ENCODE measurements around the gene TCEAL3. TPM values are rescaled to one million over a fixed set of nuclear protein-coding genes. Genes with fewer than 3 reads are reported as not detected.
"Not testable (repeated sequence)": the region's sequence is repeated elsewhere in the genome, so short reads cannot be mapped to it uniquely, and the experiment has no call there.

Gene TCEAL3
- total RNA-seq, 1 donor from 2014 or later, result 2.6 TPM

DNA sequence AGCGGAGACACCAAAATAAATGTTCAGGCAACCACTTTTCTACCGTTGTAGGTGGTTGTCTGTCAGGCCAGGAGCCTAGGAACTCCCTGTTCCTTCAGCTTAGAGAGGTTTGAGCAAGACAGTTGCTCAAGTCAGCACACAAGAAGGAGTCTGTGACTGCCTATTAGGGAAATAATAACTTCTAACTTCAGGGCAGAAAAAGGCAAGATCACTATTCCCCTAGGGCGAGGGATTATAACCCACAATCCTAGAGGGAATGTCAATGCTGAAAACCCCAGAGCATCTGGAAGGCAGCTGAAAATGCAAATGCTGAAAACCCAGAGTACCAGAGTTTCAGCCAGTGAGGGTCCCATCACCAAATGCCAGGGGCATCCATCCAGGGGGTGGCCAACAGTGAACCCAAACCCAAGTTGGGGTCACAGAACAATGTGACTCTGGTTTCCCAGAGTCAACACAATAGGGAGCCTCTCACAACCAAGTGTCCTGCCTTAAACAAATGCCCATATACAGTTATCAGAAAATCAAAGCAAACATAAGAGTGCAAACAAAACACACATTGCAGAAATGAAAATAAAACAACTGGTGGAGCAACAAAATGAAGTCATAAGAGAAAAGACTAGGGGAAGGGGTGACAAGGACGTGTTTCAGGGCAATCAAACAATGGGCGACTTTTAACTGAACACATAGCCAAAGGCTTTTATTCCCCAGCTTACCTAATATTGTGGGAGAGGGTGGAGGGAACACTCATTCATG is 51.1 kb downstream of the TCEAL3 start:
- H3K27ac ChIP-seq (ENCODE audit: low read depth, low read length), result no peak overlapping the region
- no peak overlapping the region for H3K4me3 ChIP-seq (ENCODE audit: low read length in 3 of 3)
- no peak overlapping the region for H3K9ac ChIP-seq (ENCODE audit: low read depth in 1 of 3, low read length in 3 of 3)
- no peaks in the 10 kb centered on the region for H3K4me1 ChIP-seq (ENCODE audit: control insufficient read depth in 3 of 3, insufficient read depth in 3 of 3, low read length in 3 of 3)
- H3K36me3 ChIP-seq (ENCODE audit: control insufficient read depth in 3 of 3, insufficient read depth in 3 of 3, low read length in 3 of 3), result no peaks in the 10 kb centered on the region
- H3K27me3 ChIP-seq (ENCODE audit: control insufficient read depth in 3 of 3, insufficient read depth in 3 of 3, low read length in 3 of 3), result peaks cover 1 to 9% (median 3%) of the 10 kb centered on the region in 3 donors
- no peaks in the 10 kb centered on the region for H3K9me3 ChIP-seq (ENCODE audit: control insufficient read depth in 3 of 3, low read length in 3 of 3)

DNA sequence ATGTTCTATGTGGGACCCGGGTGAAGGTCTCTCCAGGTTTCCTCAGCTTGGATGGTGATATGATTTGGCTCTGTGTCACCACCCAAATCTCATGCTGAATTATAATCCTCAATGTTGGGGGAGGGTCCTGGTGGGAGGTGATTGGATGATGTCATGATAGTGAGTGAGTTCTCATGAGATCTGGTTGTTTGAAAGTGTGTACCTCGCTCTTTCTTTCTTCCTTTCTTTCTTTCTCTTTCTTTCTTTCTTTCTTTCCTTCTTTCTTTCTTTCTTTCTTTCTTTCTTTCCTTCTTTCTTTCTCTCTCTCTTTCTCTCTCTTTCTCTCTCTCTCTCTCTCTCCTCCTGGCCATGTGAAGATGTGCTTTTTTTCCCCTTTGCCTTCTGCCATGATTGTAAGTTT is 51.7 kb downstream of the TCEAL3 start:
- not testable (repeated sequence) for H3K36me3 ChIP-seq (ENCODE audit: control insufficient read depth in 3 of 3, insufficient read depth in 3 of 3, low read length in 3 of 3)

More for the DNA sequence above, 51.7 kb downstream of the TCEAL3 start:
- not testable (repeated sequence) for H3K4me1 ChIP-seq (ENCODE audit: control insufficient read depth in 3 of 3, insufficient read depth in 3 of 3, low read length in 3 of 3); H3K9me3 ChIP-seq (ENCODE audit: control insufficient read depth in 3 of 3, low read length in 3 of 3); H3K9ac ChIP-seq (ENCODE audit: low read depth in 1 of 3, low read length in 3 of 3); H3K27ac ChIP-seq (ENCODE audit: low read depth, low read length); H3K4me3 ChIP-seq (ENCODE audit: low read length in 3 of 3)
- H3K27me3 ChIP-seq (ENCODE audit: control insufficient read depth in 3 of 3, insufficient read depth in 3 of 3, low read length in 3 of 3), result peaks cover 3 to 10% (median 5%) of the 10 kb centered on the region in 3 donors

Other genes starting within 250 kb of the TCEAL3 start
- gene BEX3, start 231.4 kb upstream of the TCEAL3 start, total RNA-seq, result 110 TPM
- 0.52 TPM for gene RAB40A, start 88.5 kb upstream of the TCEAL3 start, total RNA-seq
- gene TCEAL4, start 22.4 kb upstream of the TCEAL3 start, total RNA-seq, result 15.1 TPM
- 27.7 TPM for gene TCEAL1, start 21.0 kb downstream of the TCEAL3 start, total RNA-seq
- 219 TPM for gene MORF4L2, start 78.7 kb downstream of the TCEAL3 start, total RNA-seq
- not detected for gene TMEM31, start 102.9 kb downstream of the TCEAL3 start, total RNA-seq
- 41.8 TPM for gene PLP1, start 168.9 kb downstream of the TCEAL3 start, total RNA-seq
- gene RAB9B, start 224.3 kb downstream of the TCEAL3 start, total RNA-seq, result 19.8 TPM